Stimulated activated CD4-positive, alpha-beta T cell treated with anti-CD3 and anti-CD28 coated beads, Interleukin-4, amount 100 ng/mL, for 48 hours (primary cell): ENCODE results near the gene BMP8B.
"Not testable (repeated sequence)": the region's sequence is repeated elsewhere in the genome, so short reads cannot be mapped to it uniquely, and the experiment has no call there.

Source experiments
- DNase-seq, 2 donors: peaks; one replicate each; pipeline ENCODE4 v3.0.0-alpha.2; 2020; ENCODE audit warnings: low read depth in 2 of 2

BMP8B gene

GRCh38 chr1:39812913-39813312, 24.2 kb upstream of the BMP8B start:
- no peak for DNase-seq

- no peak for DNase-seq
Measured at GRCh38 chr1:39808784-39809517, 20.3 kb upstream of the BMP8B start.

- no peak for DNase-seq
Measured at GRCh38 chr1:39805385-39805784, 16.7 kb upstream of the BMP8B start.

GRCh38 chr1:39802496-39803260, 14.0 kb upstream of the BMP8B start:
- no peak for DNase-seq

- no peak for DNase-seq
Measured at GRCh38 chr1:39800471-39800835, 11.8 kb upstream of the BMP8B start.

- peak; percentile 60 to 69 for DNase-seq
Measured at GRCh38 chr1:39799770-39800470, 11.3 kb upstream of the BMP8B start.

GRCh38 chr1:39798859-39799769, 10.4 kb upstream of the BMP8B start:
- DNase-seq, result peak; percentile 73 to 88

- no peak for DNase-seq
Measured at GRCh38 chr1:39795651-39796050, 7.0 kb upstream of the BMP8B start.

GRCh38 chr1:39791838-39792237, 3.2 kb upstream of the BMP8B start:
- DNase-seq, result no peak

GRCh38 chr1:39789571-39790110, 976 bp upstream of the BMP8B start:
- DNase-seq, result no peak

- DNase-seq, result no peak
Measured at GRCh38 chr1:39788426-39788757, 273 bp downstream of the BMP8B start.

GRCh38 chr1:39787964-39788363, 701 bp downstream of the BMP8B start:
- DNase-seq, result not testable (repeated sequence)

- DNase-seq, result no peak
Measured at GRCh38 chr1:39787468-39787867, 1.2 kb downstream of the BMP8B start.

- not testable (repeated sequence) for DNase-seq
Measured at GRCh38 chr1:39787108-39787375, 1.6 kb downstream of the BMP8B start.

GRCh38 chr1:39786303-39787107, 2.2 kb downstream of the BMP8B start:
- not testable (repeated sequence) for DNase-seq

- not testable (repeated sequence) for DNase-seq
Measured at GRCh38 chr1:39782685-39783084, 6.0 kb downstream of the BMP8B start.

- DNase-seq, result no peak
Measured at GRCh38 chr1:39782103-39782502, 6.6 kb downstream of the BMP8B start.

- no peak for DNase-seq
Measured at GRCh38 chr1:39781349-39781715, 7.3 kb downstream of the BMP8B start.

GRCh38 chr1:39779821-39780220, 8.8 kb downstream of the BMP8B start:
- no peak for DNase-seq

GRCh38 chr1:39779137-39779536, 9.5 kb downstream of the BMP8B start:
- DNase-seq, result no peak
